ENCODE results near the gene SORCS2.

DNA sequence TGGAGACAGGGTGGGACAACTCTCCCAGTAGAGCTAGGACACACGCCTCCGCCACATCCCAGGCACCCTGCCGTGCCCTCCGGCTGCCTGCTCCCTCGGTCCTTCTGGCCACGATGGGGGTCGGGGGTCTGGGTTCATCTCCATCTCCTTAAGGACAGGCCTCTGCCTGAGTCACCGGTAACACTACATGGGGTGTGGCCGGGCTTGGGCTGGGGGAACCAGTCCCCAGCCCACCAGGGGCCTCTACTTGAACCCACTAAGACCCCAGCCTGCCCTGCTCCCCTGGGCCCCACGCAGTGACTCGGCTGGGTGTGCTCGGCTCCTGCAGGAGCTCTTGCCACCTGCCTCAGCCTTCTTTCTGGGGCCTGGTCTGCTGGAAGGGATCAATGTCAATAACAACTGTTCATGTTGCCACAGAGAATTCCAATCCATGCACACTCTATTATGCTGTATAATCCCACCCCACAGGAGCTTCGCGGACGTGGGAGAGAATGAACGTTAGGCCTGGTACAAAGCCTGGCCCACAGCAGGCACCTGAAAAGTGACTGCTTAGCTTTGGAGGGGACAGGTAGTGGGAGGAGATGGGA lies 420.1 kb downstream of the SORCS2 start:
- TF ChIP-seq TCF12 (IDR thresholded peaks at IDR 0.05; ENCODE audit: low read depth) (no peak), FOXM1 (IDR thresholded peaks at IDR 0.05; ENCODE audit: borderline replicate concordance, low read depth) (no peak), NFIC (IDR thresholded peaks at IDR 0.05) (no peak), YY1 (IDR thresholded peaks at IDR 0.05; ENCODE audit: low read depth) (no peak), RAD21 (IDR thresholded peaks at IDR 0.05; ENCODE audit: low read depth) (no peak), TEAD4 (IDR thresholded peaks at IDR 0.05) (no peak)

Data from Ishikawa (cell line).